Right atrium auricular region (tissue), 2 donors: ENCODE measurements around the gene PIP4K2A. TPM values are rescaled to one million over a fixed set of nuclear protein-coding genes. Genes with fewer than 3 reads are reported as not detected.

ENCODE experiments used
- DNase-seq: peaks from one replicate; pipeline ENCODE4 v3.0.0-alpha.2; 2019; ENCODE audit warnings: low spot score
- H3K27ac ChIP-seq, 2 donors: fragments of 200-600 bp; sonication (generic); 1 replicate in 1 of 2; 2 replicates in 1 of 2; pipeline ENCODE4 v1.5.1; 2016 to 2019
- H3K27me3 ChIP-seq, 2 donors: fragments of 200-600 bp; sonication (generic); one replicate each; pipeline versions ENCODE4 v1.5.1 to v1.6.0; 2017 to 2019
- H3K36me3 ChIP-seq: fragments of 200-600 bp; sonication (generic); one replicate; pipeline ENCODE4 v1.5.1; 2016
- H3K4me1 ChIP-seq, 2 donors: fragments of 200-600 bp; sonication (generic); one replicate each; pipeline versions ENCODE4 v1.5.1 to v1.6.0; 2017 to 2019
- H3K4me3 ChIP-seq, 2 donors: fragments of 200-600 bp; sonication (generic); 1 replicate in 1 of 2; 2 replicates in 1 of 2; pipeline ENCODE4 v1.5.1; 2017 to 2019; ENCODE audit warnings: mild to moderate bottlenecking in 1 of 2, moderate library complexity in 1 of 2
- H3K9me3 ChIP-seq, 2 donors: fragments of 200-600 bp; sonication (generic); one replicate each; pipeline ENCODE4 v1.5.1; 2019
- total RNA-seq, 2 donors: library from RNA; depleted of rRNA; stranded (reverse); fragments of >200 nt; gene quantifications; one replicate each; pipeline ENCODE4 v1.1.0, GENCODE V29; 2016
- TF ChIP-seq, protein P1 (sequence below), 2 donors: fragments of 200-600 bp; sonication (generic); IDR thresholded peaks; one replicate each; pipeline ENCODE4 v1.5.1; 2019; ENCODE audit warnings: antibody characterized with exemption in 2 of 2

Gene PIP4K2A
- total RNA-seq, 2 donors from 2014 or later, result 12.1 to 18.3 TPM

DNA sequence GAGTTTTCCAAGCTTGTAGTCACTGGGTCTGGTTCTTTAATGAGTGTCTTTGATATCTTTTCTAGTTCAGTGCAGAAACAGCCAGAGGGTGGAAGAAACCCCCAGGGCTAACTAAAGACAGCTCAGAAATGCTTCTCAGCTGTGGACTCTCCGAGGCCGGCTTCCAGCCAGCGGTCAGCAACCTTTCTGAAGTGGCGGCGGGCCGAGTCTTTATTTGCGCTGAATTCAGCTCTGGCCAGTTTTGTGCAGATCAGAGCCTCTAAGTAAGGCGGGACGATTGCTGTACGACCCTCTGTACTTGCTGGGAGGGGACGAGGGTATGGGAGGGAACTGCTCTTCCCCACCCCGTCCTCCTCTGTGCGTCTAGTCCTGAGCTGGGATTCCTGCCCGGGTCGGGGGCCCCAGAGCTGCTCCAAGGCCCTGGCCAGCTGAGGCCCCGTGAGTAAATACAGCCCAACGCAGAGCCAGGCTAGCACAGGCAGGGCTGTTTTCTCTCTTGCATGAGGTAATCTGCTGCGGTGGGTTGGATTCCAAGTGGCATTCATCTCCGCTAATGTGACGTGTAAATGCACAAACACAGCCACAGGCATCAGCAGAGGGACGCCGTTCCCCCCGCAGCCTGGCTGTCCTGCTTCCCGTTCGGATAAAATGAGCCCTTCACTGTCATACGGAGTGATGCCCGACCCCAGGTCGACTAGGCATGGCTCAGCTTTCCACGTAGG, 159.8 kb downstream of the PIP4K2A start:
- TF ChIP-seq, protein P1, sequence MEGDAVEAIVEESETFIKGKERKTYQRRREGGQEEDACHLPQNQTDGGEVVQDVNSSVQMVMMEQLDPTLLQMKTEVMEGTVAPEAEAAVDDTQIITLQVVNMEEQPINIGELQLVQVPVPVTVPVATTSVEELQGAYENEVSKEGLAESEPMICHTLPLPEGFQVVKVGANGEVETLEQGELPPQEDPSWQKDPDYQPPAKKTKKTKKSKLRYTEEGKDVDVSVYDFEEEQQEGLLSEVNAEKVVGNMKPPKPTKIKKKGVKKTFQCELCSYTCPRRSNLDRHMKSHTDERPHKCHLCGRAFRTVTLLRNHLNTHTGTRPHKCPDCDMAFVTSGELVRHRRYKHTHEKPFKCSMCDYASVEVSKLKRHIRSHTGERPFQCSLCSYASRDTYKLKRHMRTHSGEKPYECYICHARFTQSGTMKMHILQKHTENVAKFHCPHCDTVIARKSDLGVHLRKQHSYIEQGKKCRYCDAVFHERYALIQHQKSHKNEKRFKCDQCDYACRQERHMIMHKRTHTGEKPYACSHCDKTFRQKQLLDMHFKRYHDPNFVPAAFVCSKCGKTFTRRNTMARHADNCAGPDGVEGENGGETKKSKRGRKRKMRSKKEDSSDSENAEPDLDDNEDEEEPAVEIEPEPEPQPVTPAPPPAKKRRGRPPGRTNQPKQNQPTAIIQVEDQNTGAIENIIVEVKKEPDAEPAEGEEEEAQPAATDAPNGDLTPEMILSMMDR (IDR thresholded peaks at IDR 0.05), result no peak
- peak; percentile 86 for DNase-seq
- H3K27ac ChIP-seq, result peak overlapping the region; percentile 53 to 66
- no peaks in the 10 kb centered on the region for H3K4me1 ChIP-seq
- H3K4me3 ChIP-seq, result peak overlapping the region in 1 of 2 donors; percentile 31
- no peaks in the 10 kb centered on the region for H3K9me3 ChIP-seq
- H3K27me3 ChIP-seq, result no peaks in the 10 kb centered on the region
- H3K36me3 ChIP-seq, result no peaks in the 10 kb centered on the region

DNA sequence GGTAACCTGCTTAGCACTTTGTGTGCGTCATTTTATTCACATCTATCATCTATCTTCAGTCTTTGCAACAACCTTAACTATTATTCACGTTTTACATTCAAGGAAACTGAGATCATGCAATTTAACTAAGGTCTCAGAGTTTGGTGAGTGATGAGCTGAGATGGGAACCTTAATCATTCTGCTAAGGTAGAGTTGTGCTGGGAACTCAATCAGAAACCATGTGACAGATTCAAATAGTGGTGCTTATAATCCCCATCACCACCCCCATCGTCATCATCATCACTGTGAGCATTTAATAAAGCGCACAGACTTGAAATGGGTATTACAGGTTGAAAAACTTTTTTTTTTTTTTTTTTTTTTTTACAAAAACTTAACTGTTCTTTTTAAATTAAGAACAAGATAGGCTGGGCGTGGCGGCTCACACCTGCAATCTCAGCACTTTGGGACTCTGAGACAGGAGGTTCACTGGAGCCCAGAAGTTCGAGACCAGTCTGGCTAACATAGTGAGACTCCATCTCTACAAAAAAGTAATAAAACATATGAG, 160.9 kb downstream of the PIP4K2A start:
- Histone ChIP-seq H3K36me3 (no peaks in the 10 kb centered on the region), H3K9me3 (no peaks in the 10 kb centered on the region), H3K4me1 (no peaks in the 10 kb centered on the region), H3K27ac (peak overlapping the region in 1 of 2 donors; percentile 32), H3K4me3 (no peak overlapping the region), H3K27me3 (no peaks in the 10 kb centered on the region)
- TF ChIP-seq, protein P1 (IDR thresholded peaks at IDR 0.05), result no peak
- no peak for DNase-seq

DNA sequence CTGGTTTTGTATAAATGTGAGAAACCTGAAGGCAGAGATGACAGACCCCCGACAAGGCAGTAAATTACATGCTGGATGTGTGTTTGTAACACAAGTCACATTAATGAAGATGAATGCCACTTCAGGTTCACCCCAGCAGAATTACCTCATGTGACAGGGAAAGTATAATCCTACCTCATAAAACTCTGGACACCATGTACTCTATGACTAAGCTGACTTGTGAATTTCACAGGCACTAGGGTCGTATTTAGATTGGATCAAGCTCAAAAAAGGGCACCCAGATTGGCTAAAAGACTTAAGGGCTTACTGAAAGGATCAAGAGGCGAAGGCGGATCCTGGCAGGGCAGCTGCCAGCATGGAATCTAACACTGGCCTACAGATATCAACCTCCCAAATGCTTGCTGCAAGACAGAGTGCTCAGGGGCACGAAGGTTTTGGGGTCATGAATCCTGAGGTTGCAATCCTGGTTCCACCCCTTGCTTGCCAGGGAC, 161.4 kb downstream of the PIP4K2A start:
- H3K27ac ChIP-seq, result peak overlapping the region in 1 of 2 donors; percentile 32
- TF ChIP-seq, protein P1 (IDR thresholded peaks at IDR 0.05), result no peak
- H3K4me1 ChIP-seq, result no peaks in the 10 kb centered on the region
- no peak overlapping the region for H3K4me3 ChIP-seq
- no peaks in the 10 kb centered on the region for H3K9me3 ChIP-seq
- no peak for DNase-seq
- no peaks in the 10 kb centered on the region for H3K27me3 ChIP-seq
- H3K36me3 ChIP-seq, result no peaks in the 10 kb centered on the region

DNA sequence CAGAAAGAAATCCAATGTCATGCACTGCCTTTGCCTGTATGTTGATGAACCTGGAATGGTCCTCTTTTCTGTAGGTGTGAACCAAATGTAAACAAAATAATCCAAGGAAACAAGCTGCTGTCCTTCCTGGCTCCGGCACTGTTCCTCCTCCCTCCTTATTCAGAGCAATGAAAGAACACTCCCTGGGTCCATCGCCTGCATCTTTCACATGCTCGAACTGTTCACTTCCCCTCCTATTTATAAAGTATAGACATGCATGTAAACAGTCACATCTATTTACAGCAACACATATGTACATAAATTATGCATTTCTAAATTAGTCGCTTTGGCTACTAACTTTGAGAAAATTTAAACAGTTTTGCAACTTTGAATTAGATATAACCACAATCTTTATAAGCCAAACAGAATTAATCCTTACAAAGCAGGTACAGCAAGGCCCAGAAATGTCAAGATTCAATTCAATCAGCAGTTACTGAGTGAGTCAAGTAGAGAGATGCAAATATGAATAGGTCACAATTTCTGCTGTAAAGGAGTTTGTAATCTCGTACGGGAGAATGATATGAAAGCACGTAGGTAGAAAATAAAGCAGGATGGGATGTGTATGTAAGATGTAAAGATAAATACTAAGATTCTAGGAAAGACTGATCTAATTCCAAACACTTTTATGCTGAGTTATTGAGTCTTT, 162.6 kb downstream of the PIP4K2A start:
- H3K4me1 ChIP-seq, result no peaks in the 10 kb centered on the region
- no peaks in the 10 kb centered on the region for H3K9me3 ChIP-seq
- TF ChIP-seq, protein P1 (IDR thresholded peaks at IDR 0.05), result no peak
- no peak for DNase-seq
- H3K27me3 ChIP-seq, result no peaks in the 10 kb centered on the region
- H3K36me3 ChIP-seq, result no peaks in the 10 kb centered on the region
- H3K4me3 ChIP-seq, result no peak overlapping the region
- H3K27ac ChIP-seq, result no peak overlapping the region

DNA sequence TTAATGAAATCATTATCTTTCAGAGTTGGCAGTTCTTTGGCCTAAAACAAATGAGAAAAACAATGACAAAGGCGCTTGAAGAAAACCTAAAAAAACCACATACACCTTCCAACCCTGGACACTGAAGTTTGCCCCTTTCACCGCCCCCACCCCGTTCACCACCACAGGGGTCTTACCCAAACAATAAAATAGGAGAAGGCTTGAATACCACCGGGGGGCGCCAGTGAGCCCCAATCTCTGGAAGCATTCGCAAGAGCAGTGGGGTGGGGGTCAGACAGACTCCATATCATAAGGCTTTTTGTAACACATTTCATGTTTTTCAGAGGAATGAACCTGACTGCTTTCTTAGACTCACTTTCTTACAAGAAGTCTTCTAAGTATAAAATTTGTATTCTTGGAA, 163.6 kb downstream of the PIP4K2A start:
- Histone ChIP-seq H3K9me3 (no peaks in the 10 kb centered on the region), H3K4me1 (no peaks in the 10 kb centered on the region), H3K27ac (no peak overlapping the region), H3K4me3 (no peak overlapping the region), H3K27me3 (no peaks in the 10 kb centered on the region), H3K36me3 (no peaks in the 10 kb centered on the region)
- DNase-seq, result no peak
- TF ChIP-seq, protein P1 (IDR thresholded peaks at IDR 0.05), result peak; percentile 46 to 67
